ENCODE data around the gene SSMEM1.

DNA sequence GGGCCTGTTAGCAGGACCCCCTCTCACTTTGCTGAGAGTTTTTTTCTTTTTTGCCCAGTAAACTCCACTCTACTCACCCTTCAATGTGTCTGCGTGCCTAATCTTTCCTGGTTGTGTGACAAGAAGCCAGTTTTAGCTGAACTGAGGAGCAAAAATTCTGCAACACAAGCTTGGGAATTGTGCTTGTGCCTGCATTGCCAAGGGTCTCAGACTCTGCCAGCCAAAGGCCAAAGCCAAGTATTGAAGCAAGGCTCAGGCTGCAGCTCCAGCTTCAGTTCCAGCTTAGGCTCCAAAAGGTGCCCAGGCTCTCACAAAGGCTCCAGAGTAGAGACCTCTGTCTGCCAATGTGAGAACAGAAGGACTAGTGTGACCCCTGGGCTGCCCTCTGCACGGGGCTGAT is 54.8 kb downstream of the SSMEM1 start:
- TF ChIP-seq SP1 (IDR thresholded peaks at IDR 0.05) (no peak), SUZ12 (IDR thresholded peaks at IDR 0.05) (no peak), L3MBTL2 (conservative IDR thresholded peaks at IDR 0.05) (no peak), CTBP1 (IDR thresholded peaks at IDR 0.05; ENCODE audit: borderline replicate concordance) (no peak), LEF1 (IDR thresholded peaks at IDR 0.05; ENCODE audit: borderline replicate concordance) (no peak), BHLHE40 (IDR thresholded peaks at IDR 0.05; ENCODE audit: borderline replicate concordance) (no peak), FOXA1 (IDR thresholded peaks at IDR 0.05) (no peak), HDGF (IDR thresholded peaks at IDR 0.05; ENCODE audit: borderline replicate concordance) (no peak), FOXK2 (IDR thresholded peaks at IDR 0.05) (no peak), NFRKB (IDR thresholded peaks at IDR 0.05) (no peak)
